Measurements from ENCODE around the gene FAM20C. TPM values are rescaled to one million over a fixed set of nuclear protein-coding genes. Genes with fewer than 3 reads are reported as not detected.

The FAM20C gene
- total RNA-seq, 1 donor from 2014 or later, result 22.2 TPM

DNA sequence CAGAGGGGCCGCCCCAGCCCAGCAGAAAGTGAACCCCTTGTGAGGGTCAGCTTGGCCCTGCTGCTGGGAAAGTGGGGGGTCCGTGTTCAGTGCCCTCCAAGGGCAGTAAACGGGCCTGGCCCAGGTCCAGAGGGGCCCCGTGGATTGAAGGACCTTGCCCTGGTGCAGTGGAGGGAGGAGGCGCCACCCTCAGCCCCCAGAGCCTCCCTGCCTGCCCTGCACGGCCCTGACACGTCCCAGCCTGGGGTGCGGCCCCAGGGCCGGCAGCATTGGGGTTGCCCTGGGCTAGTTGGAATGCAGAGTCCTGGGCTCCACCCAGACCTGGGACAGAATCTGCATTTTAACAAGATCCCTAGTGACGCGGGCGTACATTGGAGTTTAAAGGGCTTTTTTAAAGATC, 54.8 kb downstream of the FAM20C start:
- TF ChIP-seq, protein P1, sequence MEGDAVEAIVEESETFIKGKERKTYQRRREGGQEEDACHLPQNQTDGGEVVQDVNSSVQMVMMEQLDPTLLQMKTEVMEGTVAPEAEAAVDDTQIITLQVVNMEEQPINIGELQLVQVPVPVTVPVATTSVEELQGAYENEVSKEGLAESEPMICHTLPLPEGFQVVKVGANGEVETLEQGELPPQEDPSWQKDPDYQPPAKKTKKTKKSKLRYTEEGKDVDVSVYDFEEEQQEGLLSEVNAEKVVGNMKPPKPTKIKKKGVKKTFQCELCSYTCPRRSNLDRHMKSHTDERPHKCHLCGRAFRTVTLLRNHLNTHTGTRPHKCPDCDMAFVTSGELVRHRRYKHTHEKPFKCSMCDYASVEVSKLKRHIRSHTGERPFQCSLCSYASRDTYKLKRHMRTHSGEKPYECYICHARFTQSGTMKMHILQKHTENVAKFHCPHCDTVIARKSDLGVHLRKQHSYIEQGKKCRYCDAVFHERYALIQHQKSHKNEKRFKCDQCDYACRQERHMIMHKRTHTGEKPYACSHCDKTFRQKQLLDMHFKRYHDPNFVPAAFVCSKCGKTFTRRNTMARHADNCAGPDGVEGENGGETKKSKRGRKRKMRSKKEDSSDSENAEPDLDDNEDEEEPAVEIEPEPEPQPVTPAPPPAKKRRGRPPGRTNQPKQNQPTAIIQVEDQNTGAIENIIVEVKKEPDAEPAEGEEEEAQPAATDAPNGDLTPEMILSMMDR (IDR thresholded peaks at IDR 0.05; ENCODE audit: borderline replicate concordance), result no peak
- H3K9me3 ChIP-seq (replicated peaks), result no peaks in the 10 kb centered on the region
- no peaks in the 10 kb centered on the region for H3K4me1 ChIP-seq
- DNase-seq, result no peak
- intact Hi-C loops (cut with micrococcal nuclease), result no loop called here
- no peaks in the 10 kb centered on the region for H3K27me3 ChIP-seq (ENCODE audit: low read depth)
- no peak overlapping the region for H3K27ac ChIP-seq (replicated peaks)
- H3K4me3 ChIP-seq, result no peak overlapping the region
- H3K36me3 ChIP-seq, result peaks cover 61% of the 10 kb centered on the region

DNA sequence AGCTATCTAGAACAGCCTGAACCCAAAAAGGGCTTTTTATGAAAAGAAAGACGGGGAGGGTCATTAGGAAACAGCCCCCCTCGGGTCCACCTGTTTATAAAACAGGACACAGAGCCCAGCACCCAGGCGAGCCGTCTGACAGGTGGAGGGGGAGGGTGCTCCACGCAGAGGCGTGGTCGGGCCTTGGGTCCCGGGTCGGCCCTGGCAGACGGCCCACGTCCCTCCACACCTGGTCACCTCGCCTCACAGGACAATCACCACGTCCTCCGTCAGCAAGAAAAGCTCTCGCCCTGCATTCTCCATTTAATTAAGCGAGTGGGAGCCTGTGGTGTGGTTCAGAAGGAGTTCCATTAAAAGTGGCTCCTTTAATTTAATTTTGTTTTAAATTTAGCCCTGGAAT, 55.3 kb downstream of the FAM20C start:
- Histone ChIP-seq H3K4me3 (no peak overlapping the region), H3K9me3 (replicated peaks) (no peaks in the 10 kb centered on the region), H3K27me3 (ENCODE audit: low read depth) (no peaks in the 10 kb centered on the region), H3K36me3 (peaks cover 66% of the 10 kb centered on the region), H3K27ac (replicated peaks) (no peak overlapping the region), H3K4me1 (no peaks in the 10 kb centered on the region)
- DNase-seq, result no peak
- intact Hi-C loops (cut with micrococcal nuclease), result no loop called here
- TF ChIP-seq, protein P1 (IDR thresholded peaks at IDR 0.05; ENCODE audit: borderline replicate concordance), result no peak

DNA sequence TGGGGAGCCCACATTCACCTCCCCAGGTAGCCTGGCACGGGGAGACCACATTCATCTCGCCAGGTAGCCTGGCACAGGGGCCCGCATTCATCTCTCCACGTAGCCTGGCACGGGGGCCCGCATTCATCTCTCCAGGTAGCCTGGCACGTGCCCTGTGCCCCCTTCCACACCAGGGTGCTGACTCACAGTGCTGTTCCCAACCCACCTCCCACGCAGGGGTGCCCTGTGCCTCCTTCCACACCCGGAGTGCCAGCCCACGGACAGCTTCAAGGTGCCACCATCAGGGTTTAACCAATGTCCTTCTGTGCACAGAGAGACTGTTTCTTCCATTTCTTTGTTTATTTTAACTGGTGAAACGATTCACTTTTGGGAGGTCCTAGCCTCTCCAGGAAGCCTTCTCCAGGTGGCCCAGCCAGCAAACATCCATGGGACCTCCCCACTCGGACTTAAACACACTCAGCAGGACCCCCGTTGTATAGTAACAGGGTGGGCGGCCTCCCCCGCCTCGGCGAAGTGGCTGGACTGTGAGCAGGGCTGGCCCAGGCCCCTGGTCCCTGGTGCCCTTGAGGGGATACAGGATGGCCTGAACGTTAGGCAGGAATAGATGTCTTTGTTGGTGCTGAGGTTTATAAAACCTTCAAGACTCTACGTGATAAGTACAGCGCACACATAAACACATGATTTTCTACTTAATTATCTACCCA, 56.5 kb downstream of the FAM20C start:
- Histone ChIP-seq H3K4me1 (no peaks in the 10 kb centered on the region), H3K27me3 (ENCODE audit: low read depth) (no peaks in the 10 kb centered on the region), H3K36me3 (peaks cover 77% of the 10 kb centered on the region), H3K27ac (replicated peaks) (no peak overlapping the region), H3K9me3 (replicated peaks) (no peaks in the 10 kb centered on the region), H3K4me3 (no peak overlapping the region)
- TF ChIP-seq, protein P1 (IDR thresholded peaks at IDR 0.05; ENCODE audit: borderline replicate concordance), result no peak
- intact Hi-C loops (cut with micrococcal nuclease), result no loop called here
- DNase-seq, result no peak

DNA sequence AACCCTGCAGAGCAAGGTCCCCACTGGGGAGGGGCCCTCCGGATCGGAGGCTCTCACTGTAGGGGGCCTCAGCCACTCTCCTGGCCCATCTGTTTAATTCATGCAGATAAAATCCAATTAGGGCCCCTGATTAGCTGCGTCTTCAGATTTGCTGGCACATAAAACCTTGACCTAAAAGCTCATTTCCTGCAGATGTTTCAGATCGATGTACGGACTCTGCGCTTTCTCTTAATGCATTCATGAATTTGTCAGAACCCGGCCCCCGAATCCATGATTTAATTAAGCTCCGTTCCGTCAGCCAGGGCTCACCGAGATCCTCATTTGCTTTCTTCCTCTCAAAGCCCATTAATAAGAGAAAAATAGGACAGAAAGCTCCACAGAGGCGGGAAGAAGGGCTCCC, 57.6 kb downstream of the FAM20C start:
- intact Hi-C loops (cut with micrococcal nuclease), result no loop called here
- DNase-seq, result no peak
- Histone ChIP-seq H3K9me3 (replicated peaks) (no peaks in the 10 kb centered on the region), H3K36me3 (peaks cover 87% of the 10 kb centered on the region), H3K4me1 (no peaks in the 10 kb centered on the region), H3K27ac (replicated peaks) (no peak overlapping the region), H3K4me3 (no peak overlapping the region), H3K27me3 (ENCODE audit: low read depth) (no peaks in the 10 kb centered on the region)
- TF ChIP-seq, protein P1 (IDR thresholded peaks at IDR 0.05; ENCODE audit: borderline replicate concordance), result no peak

DNA sequence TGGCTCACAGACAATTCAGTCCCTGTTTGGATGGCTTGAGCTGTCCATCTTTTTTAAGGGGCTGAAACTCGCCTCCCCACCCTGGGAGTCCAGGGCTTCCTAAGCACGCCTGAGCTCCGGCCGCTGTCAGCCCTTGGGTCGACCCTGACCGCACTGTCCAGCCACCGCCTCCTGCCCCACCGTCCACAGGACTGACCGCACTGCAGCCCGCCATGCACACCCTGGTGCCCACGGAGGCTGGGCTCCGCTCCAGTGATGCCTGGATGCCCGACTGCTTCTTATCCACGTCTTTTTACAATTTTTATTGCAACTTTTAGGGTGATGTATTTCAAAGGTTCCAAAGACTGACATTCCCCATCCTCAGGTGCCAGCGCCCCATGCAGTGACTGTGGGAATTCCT, 58.2 kb downstream of the FAM20C start:
- TF ChIP-seq, protein P1 (IDR thresholded peaks at IDR 0.05; ENCODE audit: borderline replicate concordance), result no peak
- intact Hi-C loops (cut with micrococcal nuclease), result no loop called here
- no peak overlapping the region for H3K27ac ChIP-seq (replicated peaks)
- no peaks in the 10 kb centered on the region for H3K9me3 ChIP-seq (replicated peaks)
- no peak overlapping the region for H3K4me3 ChIP-seq
- H3K4me1 ChIP-seq, result no peaks in the 10 kb centered on the region
- no peaks in the 10 kb centered on the region for H3K27me3 ChIP-seq (ENCODE audit: low read depth)
- DNase-seq, result no peak
- peaks cover 89% of the 10 kb centered on the region for H3K36me3 ChIP-seq

Data from left ventricle myocardium inferior (tissue), 1 donor.